CD14-positive monocyte (primary cell): ENCODE data around the gene LRRC49. TPM values are rescaled to one million over a fixed set of nuclear protein-coding genes. Genes with fewer than 3 reads are reported as not detected.
"Not testable (repeated sequence)": the region's sequence is repeated elsewhere in the genome, so short reads cannot be mapped to it uniquely, and the experiment has no call there.

Source experiments
- DNase-seq, 3 donors: peaks; one replicate each; pipeline ENCODE4 v3.0.0-alpha.2; 2011 to 2022
- H2AFZ ChIP-seq: 2 replicates; pipeline ENCODE4 v1.6.0; 2012; ENCODE audit warnings: mild to moderate bottlenecking, low read depth, low read length, inconsistent platforms; ENCODE audit not compliant: insufficient read depth, poor library complexity, severe bottlenecking
- H3K27ac ChIP-seq, 2 donors: 1 replicate in 1 of 2; 2 replicates in 1 of 2; pipeline ENCODE4 v1.5.1; 2012 to 2013; ENCODE audit warnings: low read length in 2 of 2, control low read depth in 1 of 2, inconsistent platforms in 1 of 2, low read depth in 1 of 2, mild to moderate bottlenecking in 1 of 2
- H3K27me3 ChIP-seq, 2 donors: one replicate each; pipeline versions ENCODE4 v1.6.0 to v1.6.1; 2011 to 2013; ENCODE audit warnings: low read length in 2 of 2; ENCODE audit not compliant: control insufficient read depth in 2 of 2, insufficient read depth in 2 of 2
- H3K36me3 ChIP-seq, 2 donors: replicated peaks in 1 of 2; 1 replicate in 1 of 2; 2 replicates in 1 of 2; pipeline versions ENCODE4 v1.5.1 to v1.6.1; 2012 to 2013; ENCODE audit warnings: low read length in 2 of 2, control low read depth in 1 of 2, inconsistent platforms in 1 of 2, mild to moderate bottlenecking in 1 of 2; ENCODE audit not compliant: insufficient read depth in 2 of 2, control insufficient read depth in 1 of 2
- H3K4me1 ChIP-seq, 2 donors: 1 replicate in 1 of 2; 2 replicates in 1 of 2; pipeline versions ENCODE4 v1.5.1 to v1.6.1; 2012 to 2013; ENCODE audit warnings: low read length in 2 of 2, control low read depth in 1 of 2, inconsistent platforms in 1 of 2, mild to moderate bottlenecking in 1 of 2, moderate library complexity in 1 of 2; ENCODE audit not compliant: insufficient read depth in 2 of 2, control insufficient read depth in 1 of 2
- H3K4me2 ChIP-seq: replicated peaks from 2 replicates; pipeline ENCODE3; 2012; ENCODE audit warnings: low read length, moderate library complexity, mild to moderate bottlenecking; ENCODE audit not compliant: poor library complexity, severe bottlenecking; ENCODE audit errors: extremely low read depth
- H3K4me3 ChIP-seq, 3 experiments: fragments of 200-600 bp in 1 of 3; sonication (generic) in 1 of 3; replicated peaks in 1 of 3; 1 replicate in 2 of 3; 2 replicates in 1 of 3; pipeline ENCODE4 v1.5.1; 2011 to 2013; ENCODE audit warnings: low read length in 3 of 3, mild to moderate bottlenecking in 3 of 3, control low read depth in 2 of 3, low read depth in 2 of 3, inconsistent platforms in 1 of 3, moderate library complexity in 1 of 3
- H3K79me2 ChIP-seq: 2 replicates; pipeline ENCODE4 v1.6.0; 2012; ENCODE audit warnings: mild to moderate bottlenecking, control low read depth, inconsistent platforms, low read length, moderate library complexity; ENCODE audit not compliant: insufficient read depth
- H3K9ac ChIP-seq: 2 replicates; pipeline ENCODE4 v1.6.0; 2017; ENCODE audit warnings: low read length, mild to moderate bottlenecking; ENCODE audit not compliant: insufficient read depth, poor library complexity, severe bottlenecking
- H3K9me3 ChIP-seq, 2 donors: replicated peaks in 1 of 2; 1 replicate in 1 of 2; 2 replicates in 1 of 2; pipeline versions ENCODE4 v1.5.1 to v1.6.1; 2012 to 2013; ENCODE audit warnings: low read length in 2 of 2, control low read depth in 1 of 2; ENCODE audit not compliant: control insufficient read depth in 1 of 2, insufficient read depth in 1 of 2
- H4K20me1 ChIP-seq: 2 replicates; pipeline ENCODE4 v1.6.0; 2012; ENCODE audit warnings: mild to moderate bottlenecking, low read length, control low read depth, moderate library complexity; ENCODE audit not compliant: insufficient read depth
- H3K27ac Mint-ChIP-seq, 7 donors: one replicate each; pipeline ENCODE4 v1.8.0; 2020; ENCODE audit warnings: mild to moderate bottlenecking in 7 of 7, mixed read lengths in 7 of 7, moderate library complexity in 6 of 7, inconsistent platforms in 2 of 7
- H3K27me3 Mint-ChIP-seq, 3 donors: one replicate each; pipeline ENCODE4 v1.8.0; 2021 to 2022; ENCODE audit warnings: low read depth in 3 of 3, mild to moderate bottlenecking in 3 of 3, mixed read lengths in 3 of 3, moderate library complexity in 3 of 3, inconsistent platforms in 1 of 3
- H3K36me3 Mint-ChIP-seq, 2 donors: one replicate each; pipeline ENCODE4 v1.8.0; 2020; ENCODE audit warnings: mixed read lengths in 2 of 2, inconsistent platforms in 1 of 2, mild to moderate bottlenecking in 1 of 2
- H3K4me1 Mint-ChIP-seq: one replicate; pipeline ENCODE4 v1.8.0; 2020; ENCODE audit warnings: mild to moderate bottlenecking, mixed read lengths
- H3K4me3 Mint-ChIP-seq, 2 donors: one replicate each; pipeline ENCODE4 v1.8.0; 2020; ENCODE audit warnings: mild to moderate bottlenecking in 2 of 2, mixed read lengths in 2 of 2, moderate library complexity in 1 of 2
- H3K9me3 Mint-ChIP-seq, 7 donors: one replicate each; pipeline ENCODE4 v1.8.0; 2020 to 2022; ENCODE audit warnings: mixed read lengths in 7 of 7, mild to moderate bottlenecking in 6 of 7, moderate library complexity in 6 of 7, inconsistent platforms in 2 of 7
- WGBS: methylation state at CpG from one replicate; pipeline ENCODE4 v1.1.5; 2013; ENCODE audit warnings: missing lambda C conversion rate; ENCODE audit not compliant: insufficient coverage; 5-methylcytosine and 5-hydroxymethylcytosine counted together
- intact Hi-C, 2 donors: fragments of 100-400 bp; cut with micrococcal nuclease; formaldehyde crosslinking; loops; one replicate each; pipeline versions ENCODE4 v1.15.0 to v1.15.1; 2023
- polyA plus RNA-seq, 3 donors: library from polyadenylated mRNA; depleted of rRNA in 1 of 3; unstranded in 2 of 3; stranded (reverse) in 1 of 3; fragments of 300-500 nt in 2 of 3; fragments of >200 nt in 1 of 3; fragmentation: Illumina TruSeq in 2 of 3; gene quantifications; 1 replicate in 2 of 3; 2 replicates in 1 of 3; pipeline ENCODE4 v1.2.3, GENCODE V29; 2012 to 2021
- TF ChIP-seq, protein P1 (sequence below): fragments of 200-600 bp; IDR thresholded peaks from one replicate; pipeline ENCODE4 v1.8.0; 2022; ENCODE audit warnings: antibody characterized with exemption, mild to moderate bottlenecking

Gene LRRC49
- polyA plus RNA-seq, 3 donors, result 0.08 to 0.51 (median 0.24) TPM

DNA sequence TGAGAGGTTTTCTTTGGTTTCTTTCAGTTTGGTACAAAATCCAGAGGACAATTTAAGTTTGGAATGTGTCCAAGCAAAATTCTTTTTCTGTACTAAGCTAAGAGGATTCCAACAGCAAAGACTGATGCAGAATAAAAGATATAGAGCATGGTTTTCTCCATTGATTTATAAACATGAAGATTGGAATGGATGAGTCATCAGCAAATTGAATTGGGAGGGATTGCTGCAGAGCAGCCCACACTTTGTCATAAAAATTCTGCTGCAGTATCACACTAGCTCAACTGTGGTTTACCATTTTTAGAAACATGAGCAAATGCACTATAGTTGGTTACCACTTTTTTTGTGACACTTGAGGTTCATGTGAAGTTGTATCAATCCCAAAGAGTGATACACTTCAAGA, 22.6 kb upstream of the LRRC49 start:
- H3K9me3 Mint-ChIP-seq, result peaks cover 0 to 6% (median 2%) of the 10 kb centered on the region in 7 donors
- no peaks in the 10 kb centered on the region for H3K79me2 ChIP-seq
- no peak overlapping the region for H3K9ac ChIP-seq
- H4K20me1 ChIP-seq, result no peaks in the 10 kb centered on the region
- no peaks in the 10 kb centered on the region for H3K4me1 Mint-ChIP-seq
- H3K27ac Mint-ChIP-seq, result no peak overlapping the region
- DNase-seq, result no peak
- no peak overlapping the region for H3K4me3 ChIP-seq
- TF ChIP-seq, protein P1, sequence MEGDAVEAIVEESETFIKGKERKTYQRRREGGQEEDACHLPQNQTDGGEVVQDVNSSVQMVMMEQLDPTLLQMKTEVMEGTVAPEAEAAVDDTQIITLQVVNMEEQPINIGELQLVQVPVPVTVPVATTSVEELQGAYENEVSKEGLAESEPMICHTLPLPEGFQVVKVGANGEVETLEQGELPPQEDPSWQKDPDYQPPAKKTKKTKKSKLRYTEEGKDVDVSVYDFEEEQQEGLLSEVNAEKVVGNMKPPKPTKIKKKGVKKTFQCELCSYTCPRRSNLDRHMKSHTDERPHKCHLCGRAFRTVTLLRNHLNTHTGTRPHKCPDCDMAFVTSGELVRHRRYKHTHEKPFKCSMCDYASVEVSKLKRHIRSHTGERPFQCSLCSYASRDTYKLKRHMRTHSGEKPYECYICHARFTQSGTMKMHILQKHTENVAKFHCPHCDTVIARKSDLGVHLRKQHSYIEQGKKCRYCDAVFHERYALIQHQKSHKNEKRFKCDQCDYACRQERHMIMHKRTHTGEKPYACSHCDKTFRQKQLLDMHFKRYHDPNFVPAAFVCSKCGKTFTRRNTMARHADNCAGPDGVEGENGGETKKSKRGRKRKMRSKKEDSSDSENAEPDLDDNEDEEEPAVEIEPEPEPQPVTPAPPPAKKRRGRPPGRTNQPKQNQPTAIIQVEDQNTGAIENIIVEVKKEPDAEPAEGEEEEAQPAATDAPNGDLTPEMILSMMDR, result no peak
- no peak overlapping the region for H3K27ac ChIP-seq
- no peak overlapping the region for H2AFZ ChIP-seq
- H3K36me3 ChIP-seq, result no peaks in the 10 kb centered on the region
- H3K4me3 Mint-ChIP-seq, result no peak overlapping the region
- intact Hi-C loops, result no loop called here
- peaks cover 2 to 10% of the 10 kb centered on the region in 2 donors for H3K27me3 ChIP-seq
- no peaks in the 10 kb centered on the region for H3K36me3 Mint-ChIP-seq
- H3K4me2 ChIP-seq, result no peak overlapping the region
- H3K4me1 ChIP-seq, result no peaks in the 10 kb centered on the region
- H3K9me3 ChIP-seq, result no peaks in the 10 kb centered on the region
- peaks cover 6 to 14% (median 11%) of the 10 kb centered on the region in 3 donors for H3K27me3 Mint-ChIP-seq

DNA sequence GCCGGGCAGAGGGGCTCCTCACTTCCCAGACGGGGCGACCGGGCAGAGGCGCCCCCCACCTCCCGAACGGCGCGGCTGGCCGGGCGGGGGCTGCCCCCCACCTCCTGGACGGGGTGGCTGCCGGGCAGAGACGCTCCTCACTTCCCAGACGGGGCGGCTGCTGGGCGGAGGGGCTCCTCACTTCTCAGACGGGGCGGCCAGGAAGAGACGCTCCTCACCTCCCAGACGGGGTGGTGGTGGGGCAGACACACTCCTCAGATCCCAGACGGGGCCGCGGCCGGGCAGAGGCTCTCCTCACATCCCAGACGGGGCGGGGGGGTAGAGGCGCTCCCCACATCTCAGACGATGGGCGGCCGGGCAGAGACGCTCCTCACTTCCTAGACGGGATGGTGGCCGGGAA, 21.1 kb upstream of the LRRC49 start:
- H3K9me3 Mint-ChIP-seq, H3K27me3 ChIP-seq, intact Hi-C loops, H3K4me1 Mint-ChIP-seq, H3K27ac Mint-ChIP-seq, H3K27ac ChIP-seq, H3K9me3 ChIP-seq, H3K36me3 Mint-ChIP-seq, H3K79me2 ChIP-seq, H3K36me3 ChIP-seq, H3K4me3 ChIP-seq, H3K9ac ChIP-seq, H4K20me1 ChIP-seq, H2AFZ ChIP-seq, H3K4me1 ChIP-seq, H3K4me3 Mint-ChIP-seq, DNase-seq, H3K4me2 ChIP-seq: not testable (repeated sequence)
- WGBS, result 93% methylated on average over 9 of the region's 34 CpGs
- peaks cover 6 to 14% (median 11%) of the 10 kb centered on the region in 3 donors for H3K27me3 Mint-ChIP-seq
